Activated T-cell treated with anti-CD3 and anti-CD28 coated beads for 1 hour (primary cell): ENCODE data around the gene NINJ2.

ENCODE experiments used
- DNase-seq: peaks from one replicate; pipeline ENCODE4 v3.0.0-alpha.2; 2020; ENCODE audit warnings: low read depth

NINJ2 gene

GRCh38 chr12:569091-569676, 94.1 kb downstream of the NINJ2 start:
- no peak for DNase-seq

GRCh38 chr12:568486-568885, 94.8 kb downstream of the NINJ2 start:
- DNase-seq, result no peak

- DNase-seq, result no peak
Observed at GRCh38 chr12:565589-566105, 97.6 kb downstream of the NINJ2 start.

GRCh38 chr12:565161-565560, 98.1 kb downstream of the NINJ2 start:
- no peak for DNase-seq

- DNase-seq, result no peak
Observed at GRCh38 chr12:563787-564298, 99.4 kb downstream of the NINJ2 start.

GRCh38 chr12:563250-563781, 99.9 kb downstream of the NINJ2 start:
- DNase-seq, result peak; percentile 35

- no peak for DNase-seq
Observed at GRCh38 chr12:562634-563033, 100.6 kb downstream of the NINJ2 start.

GRCh38 chr12:561908-562593, 101.2 kb downstream of the NINJ2 start:
- DNase-seq, result no peak

- no peak for DNase-seq
Observed at GRCh38 chr12:561391-561705, 101.9 kb downstream of the NINJ2 start.

GRCh38 chr12:560691-561390, 102.4 kb downstream of the NINJ2 start:
- DNase-seq, result no peak

GRCh38 chr12:559906-560455, 103.3 kb downstream of the NINJ2 start:
- DNase-seq, result no peak

- no peak for DNase-seq
Observed at GRCh38 chr12:559208-559905, 103.9 kb downstream of the NINJ2 start.

GRCh38 chr12:558580-558979, 104.7 kb downstream of the NINJ2 start:
- no peak for DNase-seq

- DNase-seq, result no peak
Observed at GRCh38 chr12:556498-556897, 106.7 kb downstream of the NINJ2 start.

GRCh38 chr12:554001-554285, 109.3 kb downstream of the NINJ2 start:
- no peak for DNase-seq

GRCh38 chr12:553216-554000, 109.8 kb downstream of the NINJ2 start:
- no peak for DNase-seq

- DNase-seq, result no peak
Observed at GRCh38 chr12:552466-552865, 110.8 kb downstream of the NINJ2 start.

GRCh38 chr12:550473-551260, 112.6 kb downstream of the NINJ2 start:
- no peak for DNase-seq

- DNase-seq, result no peak
Observed at GRCh38 chr12:549476-550082, 113.7 kb downstream of the NINJ2 start.

GRCh38 chr12:547883-548470, 115.3 kb downstream of the NINJ2 start:
- no peak for DNase-seq
